ENCODE data around the gene BABAM1. TPM values are rescaled to one million over a fixed set of nuclear protein-coding genes. Genes with fewer than 3 reads are reported as not detected.

The BABAM1 gene
- total RNA-seq, 1 donor from 2014 or later: 135 TPM

DNA sequence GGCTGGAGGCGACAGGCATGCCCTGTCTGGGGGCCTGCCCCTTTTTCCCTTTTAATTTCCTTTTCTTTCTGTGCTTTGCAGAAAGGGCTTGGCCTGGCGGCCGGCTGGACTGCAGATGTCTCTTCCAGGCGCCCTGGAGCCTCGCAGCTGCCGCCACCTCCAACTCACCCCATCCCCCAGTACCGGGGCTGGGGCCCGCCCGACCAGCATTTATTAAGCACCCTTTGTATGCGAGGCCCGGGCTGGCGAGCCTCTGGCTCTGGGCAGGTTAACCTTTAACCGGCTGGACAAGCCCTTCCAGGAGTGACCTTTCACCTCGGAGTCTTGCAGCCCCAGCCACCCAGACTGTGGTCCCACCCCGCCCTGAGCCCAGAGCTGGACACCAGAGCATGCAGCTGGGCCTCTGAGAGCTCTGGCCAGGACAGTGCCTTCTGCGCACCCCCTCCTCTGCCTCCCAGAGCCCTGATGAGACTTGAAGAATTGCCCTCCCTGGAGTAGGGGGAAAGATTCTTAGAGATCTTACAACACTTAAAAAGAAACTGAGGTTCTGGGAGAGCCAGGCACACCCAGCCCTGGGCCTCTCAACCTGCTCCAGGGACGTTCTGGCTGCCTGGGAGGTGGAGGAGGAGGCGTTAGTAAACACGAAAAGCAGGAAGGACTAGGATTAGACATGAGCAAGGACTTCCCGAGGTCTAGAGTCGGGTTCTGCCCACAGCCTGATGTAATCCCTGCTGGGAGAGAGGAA, 20.4 kb upstream of the BABAM1 start:
- H3K9me3 Mint-ChIP-seq: no peaks in the 10 kb centered on the region
- intact Hi-C loops (cut with micrococcal nuclease): loop anchor here (1.0 to 2.0 kb wide), 3 partner anchors 12 to 21 kb away; partner anchors contain the start of genes BABAM1 and OCEL1
- H3K4me3 Mint-ChIP-seq: peak overlapping the region; percentile 92
- ChIA-PET CTCF (no interaction called here), POLR2A (interaction anchor here (1.0 kb wide), 1 partner anchor 14 kb away, joined by 3 read pairs; no protein-coding TSS in a partner anchor)
- no peak overlapping the region for H3K27ac Mint-ChIP-seq
- TF ChIP-seq, protein P1, sequence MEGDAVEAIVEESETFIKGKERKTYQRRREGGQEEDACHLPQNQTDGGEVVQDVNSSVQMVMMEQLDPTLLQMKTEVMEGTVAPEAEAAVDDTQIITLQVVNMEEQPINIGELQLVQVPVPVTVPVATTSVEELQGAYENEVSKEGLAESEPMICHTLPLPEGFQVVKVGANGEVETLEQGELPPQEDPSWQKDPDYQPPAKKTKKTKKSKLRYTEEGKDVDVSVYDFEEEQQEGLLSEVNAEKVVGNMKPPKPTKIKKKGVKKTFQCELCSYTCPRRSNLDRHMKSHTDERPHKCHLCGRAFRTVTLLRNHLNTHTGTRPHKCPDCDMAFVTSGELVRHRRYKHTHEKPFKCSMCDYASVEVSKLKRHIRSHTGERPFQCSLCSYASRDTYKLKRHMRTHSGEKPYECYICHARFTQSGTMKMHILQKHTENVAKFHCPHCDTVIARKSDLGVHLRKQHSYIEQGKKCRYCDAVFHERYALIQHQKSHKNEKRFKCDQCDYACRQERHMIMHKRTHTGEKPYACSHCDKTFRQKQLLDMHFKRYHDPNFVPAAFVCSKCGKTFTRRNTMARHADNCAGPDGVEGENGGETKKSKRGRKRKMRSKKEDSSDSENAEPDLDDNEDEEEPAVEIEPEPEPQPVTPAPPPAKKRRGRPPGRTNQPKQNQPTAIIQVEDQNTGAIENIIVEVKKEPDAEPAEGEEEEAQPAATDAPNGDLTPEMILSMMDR (IDR thresholded peaks at IDR 0.05): no peak
- H3K27me3 Mint-ChIP-seq: no peaks in the 10 kb centered on the region
- ATAC-seq (ENCODE audit: low read depth) (no peak), DNase-seq (no peak)
- no peaks in the 10 kb centered on the region for H3K36me3 Mint-ChIP-seq (ENCODE audit: low read depth)
- peaks cover 13% of the 10 kb centered on the region for H3K4me1 Mint-ChIP-seq

DNA sequence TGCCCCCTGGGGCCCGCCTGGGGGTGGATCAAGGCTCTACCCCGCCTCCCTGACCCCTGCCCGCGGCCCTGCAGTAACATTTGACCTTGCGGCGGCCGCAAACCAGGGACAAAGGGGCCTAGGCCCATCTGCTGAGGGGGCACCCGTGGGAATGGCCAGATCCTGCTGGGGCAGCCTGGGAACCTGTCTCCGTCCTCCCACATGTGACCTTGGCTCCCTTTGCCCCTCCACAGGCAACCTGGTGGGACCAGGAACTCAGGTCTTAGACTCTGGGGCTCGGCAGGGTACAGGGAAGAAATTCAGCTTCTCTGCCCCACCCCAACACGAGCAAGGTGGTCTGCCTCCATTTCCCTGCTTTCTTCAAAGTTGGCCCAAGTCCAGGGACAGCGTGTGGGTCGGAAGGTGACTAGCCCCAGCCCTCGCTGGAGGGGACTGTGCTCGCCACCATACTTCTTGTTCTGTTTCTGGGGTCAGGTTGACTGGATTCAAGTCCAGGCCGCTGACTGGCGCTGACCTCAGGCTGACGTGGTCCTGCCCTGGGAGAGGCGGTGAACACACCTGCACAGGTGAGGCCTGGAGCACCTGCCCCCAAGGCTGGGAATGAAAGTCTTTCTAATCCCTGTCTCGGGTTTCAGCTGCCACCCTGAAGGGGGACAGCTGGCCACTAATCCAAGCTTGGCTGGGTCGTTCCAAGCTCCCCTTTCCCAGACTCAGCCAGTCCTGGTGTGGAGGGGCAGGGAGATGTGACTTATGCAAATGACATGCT, 19.0 kb upstream of the BABAM1 start:
- ChIA-PET POLR2A (interaction anchor here (0.6 to 1.9 kb wide), 3 partner anchors 12 to 28 kb away, joined by 3 to 6 read pairs (median 5); partner anchors contain the start of gene OCEL1), CTCF (interaction anchor here (1.7 to 2.7 kb wide), 2 partner anchors 12 kb away, joined by 5 to 13 read pairs; no protein-coding TSS in a partner anchor)
- peaks cover 3% of the 10 kb centered on the region for H3K4me1 Mint-ChIP-seq
- intact Hi-C loops (cut with micrococcal nuclease): no loop called here
- ATAC-seq (ENCODE audit: low read depth) (no peak), DNase-seq (no peak)
- H3K9me3 Mint-ChIP-seq: no peaks in the 10 kb centered on the region
- H3K4me3 Mint-ChIP-seq: no peak overlapping the region
- H3K36me3 Mint-ChIP-seq (ENCODE audit: low read depth): no peaks in the 10 kb centered on the region
- H3K27ac Mint-ChIP-seq: no peak overlapping the region
- TF ChIP-seq, protein P1 (IDR thresholded peaks at IDR 0.05): no peak
- H3K27me3 Mint-ChIP-seq: no peaks in the 10 kb centered on the region

DNA sequence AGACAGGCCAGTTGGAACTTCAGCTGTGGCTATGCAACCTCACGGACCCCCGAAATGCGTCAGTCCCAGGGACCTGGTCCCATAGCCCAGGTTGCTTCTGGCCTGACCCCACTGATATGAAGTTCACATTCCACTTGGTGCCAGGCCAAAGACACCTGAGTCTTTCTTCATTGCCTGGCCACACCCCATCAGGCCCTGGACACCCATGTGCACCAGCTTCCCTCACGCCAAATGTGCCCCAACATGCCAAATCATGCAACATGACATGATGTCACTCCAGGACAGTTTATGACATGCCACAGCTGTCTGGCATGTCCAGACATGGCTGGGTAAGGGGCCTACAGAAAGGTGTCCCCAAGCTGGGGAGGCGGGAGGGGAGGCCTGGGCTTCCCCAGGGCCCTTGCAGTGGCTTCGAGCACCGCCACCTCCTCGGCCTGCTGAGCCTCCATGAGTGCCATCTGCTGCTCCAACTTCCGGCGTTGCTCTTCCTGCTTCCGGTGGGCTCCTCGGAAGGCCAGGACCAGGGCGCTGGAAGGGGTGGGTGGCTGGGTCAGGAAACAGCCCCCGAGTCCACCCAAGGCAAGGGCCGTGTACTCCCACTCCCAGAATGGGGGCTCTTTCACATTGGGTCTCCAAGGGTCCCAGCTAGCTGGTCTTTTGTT, 17.2 kb upstream of the BABAM1 start:
- ChIA-PET CTCF (interaction anchor here (1.7 to 2.7 kb wide), 2 partner anchors 10 to 14 kb away, joined by 5 to 13 read pairs; no protein-coding TSS in a partner anchor), POLR2A (interaction anchor here (1.6 kb wide), 1 partner anchor 10 kb away, joined by 4 read pairs; no protein-coding TSS in a partner anchor)
- H3K4me3 Mint-ChIP-seq: no peak overlapping the region

GRCh38 chr19:17254636-17255035, 12.6 kb upstream of the BABAM1 start:
- intact Hi-C loops (cut with micrococcal nuclease): no loop called here
- ChIA-PET POLR2A (interaction anchor here (0.6 to 1.0 kb wide), 4 partner anchors 11 to 69 kb away, joined by 3 to 4 read pairs (median 4); no protein-coding TSS in a partner anchor), CTCF (no interaction called here)
- Mint-ChIP-seq H3K27me3 (no peaks in the 10 kb centered on the region), H3K4me3 (no peak overlapping the region), H3K36me3 (ENCODE audit: low read depth) (no peaks in the 10 kb centered on the region), H3K27ac (no peak overlapping the region), H3K4me1 (no peaks in the 10 kb centered on the region), H3K9me3 (no peaks in the 10 kb centered on the region)
- no peak for ATAC-seq (ENCODE audit: low read depth)
- no peak for DNase-seq
- TF ChIP-seq, protein P1 (IDR thresholded peaks at IDR 0.05): no peak

More for the DNA sequence above, 17.2 kb upstream of the BABAM1 start:
- no peak for ATAC-seq (ENCODE audit: low read depth)
- intact Hi-C loops (cut with micrococcal nuclease): no loop called here
- Mint-ChIP-seq H3K27ac (no peak overlapping the region), H3K27me3 (no peaks in the 10 kb centered on the region), H3K9me3 (no peaks in the 10 kb centered on the region), H3K4me1 (no peaks in the 10 kb centered on the region), H3K36me3 (ENCODE audit: low read depth) (no peaks in the 10 kb centered on the region)
- no peak for DNase-seq
- TF ChIP-seq, protein P1 (IDR thresholded peaks at IDR 0.05): no peak

Data from activated B cell treated with CpG ODN at 0.5 μM for 24 hours (primary cell).